SH-SY5Y (cell line): ENCODE measurements around the gene ACSL4.

Source experiments
- GATA2 ChIP-seq: IDR thresholded peaks from 2 replicates; pipeline ENCODE4 v1.6.1; 2011; ENCODE audit warnings: mild to moderate bottlenecking, low read depth, low read length
- GATA3 ChIP-seq: IDR thresholded peaks from 2 replicates; pipeline ENCODE4 v1.6.1; 2011; ENCODE audit warnings: low read depth, mild to moderate bottlenecking, low read length, moderate library complexity

GRCh38 chrX:109728173-109728535, 4.9 kb downstream of the ACSL4 start:
- TF ChIP-seq GATA3, result no peak
- TF ChIP-seq GATA2, result no peak
